OCI-LY7 (cell line): ENCODE results near the gene B2M. TPM values are rescaled to one million over a fixed set of nuclear protein-coding genes. Genes with fewer than 3 reads are reported as not detected.
"Not testable (repeated sequence)": the region's sequence is repeated elsewhere in the genome, so short reads cannot be mapped to it uniquely, and the experiment has no call there.

ENCODE experiments used
- BruUV-seq: library from RNA; stranded (reverse); fragments of 400-500 nt; replicated peaks from 2 replicates; lab custom pipeline; 2021; lab: Mats Ljungman, UMichigan
- CTCF ChIA-PET: fragments of 300-600 bp; sonication (Branson Sonifier 250); formaldehyde crosslinking; loops from one replicate; lab custom pipeline; 2022; ENCODE audit warnings: antibody characterized with exemption; ENCODE audit not compliant: unreplicated experiment; lab: Charles Lee
- POLR2A ChIA-PET: fragments of 300-600 bp; sonication (Branson Sonifier 250); formaldehyde crosslinking; loops from one replicate; lab custom pipeline; 2022; ENCODE audit warnings: antibody characterized with exemption; lab: Charles Lee
- DNase-seq: peaks from one replicate; pipeline ENCODE4 v3.0.0-alpha.2; 2015; ENCODE audit warnings: low spot score
- H2AFZ ChIP-seq: fragments of 200-600 bp; sonication (generic), shearing (Covaris generic); 2 replicates; pipeline ENCODE4 v1.6.1; 2014; ENCODE audit warnings: mild to moderate bottlenecking, antibody characterized with exemption, low read length, moderate library complexity
- H3K27ac ChIP-seq: fragments of 200-600 bp; sonication (generic); 2 replicates; pipeline ENCODE4 v1.5.1; 2014; ENCODE audit warnings: mixed run types, low read depth, mild to moderate bottlenecking, moderate library complexity, low read length, inconsistent platforms; ENCODE audit not compliant: poor library complexity, severe bottlenecking
- H3K36me3 ChIP-seq: fragments of 200-600 bp; sonication (generic); 2 replicates; pipeline ENCODE4 v1.6.1; 2014; ENCODE audit warnings: mild to moderate bottlenecking, antibody characterized with exemption, low read length, moderate library complexity, mixed read lengths; ENCODE audit not compliant: insufficient read depth
- H3K4me1 ChIP-seq: fragments of 200-600 bp; sonication (generic); 2 replicates; pipeline ENCODE4 v1.5.1; 2014; ENCODE audit warnings: mild to moderate bottlenecking, low read length; ENCODE audit not compliant: insufficient read depth, poor library complexity, severe bottlenecking
- H3K4me2 ChIP-seq: fragments of 200-600 bp; sonication (generic); 2 replicates; pipeline ENCODE4 v1.6.1; 2014; ENCODE audit warnings: mild to moderate bottlenecking, low read length
- H3K4me3 ChIP-seq: fragments of 200-600 bp; sonication (generic); 2 replicates; pipeline ENCODE4 v1.5.1; 2014; ENCODE audit warnings: mild to moderate bottlenecking, low read depth, low read length; ENCODE audit not compliant: poor library complexity, severe bottlenecking
- H3K79me2 ChIP-seq: fragments of 200-600 bp; sonication (generic); 2 replicates; pipeline ENCODE4 v1.6.1; 2016; ENCODE audit warnings: low read depth, mild to moderate bottlenecking, low read length, moderate library complexity, mixed read lengths; ENCODE audit not compliant: insufficient read depth
- H3K9me2 ChIP-seq: fragments of 200-600 bp; sonication (generic); 2 replicates; pipeline ENCODE4 v1.6.1; 2016; ENCODE audit warnings: mild to moderate bottlenecking, low read length, mixed read lengths; ENCODE audit not compliant: insufficient read depth
- H3K9me3 ChIP-seq: fragments of 200-600 bp; sonication (generic); 2 replicates; pipeline ENCODE4 v1.6.1; 2014; ENCODE audit warnings: mild to moderate bottlenecking, mixed run types, low read length, mixed read lengths
- H4K20me1 ChIP-seq: fragments of 200-600 bp; sonication (generic); 2 replicates; pipeline ENCODE4 v1.6.1; 2014; ENCODE audit warnings: mild to moderate bottlenecking, antibody characterized with exemption, low read length, moderate library complexity, mixed read lengths; ENCODE audit not compliant: insufficient read depth
- CTCF ChIP-seq: fragments of 200-600 bp; sonication (generic); conservative IDR thresholded peaks from 2 replicates; pipeline ENCODE4 v1.5.1; 2014; ENCODE audit warnings: mild to moderate bottlenecking, antibody characterized with exemption, low read length, moderate library complexity, mixed read lengths
- EZH2phosphoT487 ChIP-seq: fragments of 200-600 bp; sonication (generic); IDR thresholded peaks from 2 replicates; pipeline ENCODE4 v1.6.1; 2018; ENCODE audit warnings: low read depth, borderline replicate concordance, mild to moderate bottlenecking, mixed run types, antibody characterized with exemption, low read length, moderate library complexity, mixed read lengths
- intact Hi-C: fragments of 100-400 bp; cut with micrococcal nuclease; formaldehyde crosslinking; loops from one replicate; pipeline ENCODE4 v1.10.0; 2022; ENCODE audit not compliant: unreplicated experiment
- total RNA-seq, 2 experiments: library from RNA; depleted of rRNA in 1 of 2; stranded (reverse); fragments of >200 nt in 1 of 2; shearing (Covaris generic) in 1 of 2; gene quantifications; 2 replicates each; pipeline ENCODE4 v1.2.3, GENCODE V29; 2014 to 2022

The B2M gene
- total RNA-seq, 2 experiments from 2014 or later = 1,161 to 1,738 TPM

- Histone ChIP-seq H3K4me1 (peaks cover 63% of the 10 kb centered on the region), H3K9me3 (no peaks in the 10 kb centered on the region; the same call in 1 of the 2 replicates), H3K36me3 (peaks cover 8% of the 10 kb centered on the region; the same call in 1 of the 2 replicates), H3K79me2 (peaks cover 13% of the 10 kb centered on the region; the same call in 1 of the 2 replicates), H4K20me1 (no peaks in the 10 kb centered on the region), H3K9me2 (no peaks in the 10 kb centered on the region), H3K4me2 (peak overlapping the region; percentile 91), H2AFZ (no peak overlapping the region), H3K4me3 (no peak overlapping the region), H3K27ac (peak overlapping the region; percentile 90)
- ChIA-PET CTCF (interaction anchor here (1.3 kb wide), 1 partner anchor 11 kb away, joined by 3 read pairs; no protein-coding TSS in a partner anchor), POLR2A (interaction anchor here (0.7 to 7.3 kb wide), 6 partner anchors 9 to 692 kb away, joined by 3 to 116 read pairs (median 5); partner anchors contain the start of genes B2M, PATL2, SPG11 and TRIM69)
- no TSS peak for BruUV-seq
- intact Hi-C loops = loop anchor here (2.0 to 5.0 kb wide), 2 partner anchors 65 to 675 kb away; partner anchors contain the start of gene SPG11
- TF ChIP-seq EZH2phosphoT487 = no peak
- no peak for TF ChIP-seq CTCF
- DNase-seq = no peak
These were observed 16.3 kb downstream of the B2M start for GRCh38 chr15:44727485-44728231.

- POLR2A ChIA-PET = interaction anchor here (0.7 to 7.3 kb wide), 10 partner anchors 8 to 691 kb away, joined by 3 to 116 read pairs (median 6); partner anchors contain the start of genes B2M, PATL2, SPG11 and TRIM69
- Histone ChIP-seq H3K79me2 (peaks cover 13% of the 10 kb centered on the region; the same call in 1 of the 2 replicates), H3K27ac (peak overlapping the region; percentile 90), H3K4me1 (peaks cover 62% of the 10 kb centered on the region), H3K4me3 (peak overlapping the region; percentile 81), H3K4me2 (peak overlapping the region; percentile 91), H2AFZ (peak overlapping the region; percentile 60; the same call in 1 of the 2 replicates)
- intact Hi-C loops = loop anchor here (2.0 to 5.0 kb wide), 2 partner anchors 65 to 674 kb away; partner anchors contain the start of gene SPG11
- not testable (repeated sequence) for H3K9me3 ChIP-seq, H3K36me3 ChIP-seq, DNase-seq, H3K9me2 ChIP-seq, H4K20me1 ChIP-seq, BruUV-seq
- CTCF ChIA-PET = interaction anchor here (1.0 to 1.3 kb wide), 2 partner anchors 9 to 10 kb away, joined by 3 read pairs; no protein-coding TSS in a partner anchor
These were observed 16.9 kb downstream of the B2M start for GRCh38 chr15:44728232-44728575.

GRCh38 chr15:44728576-44729407 lies 17.5 kb downstream of the B2M start:
- peak; percentile 98 for DNase-seq
- peak overlapping the region; percentile 81 for H3K4me3 ChIP-seq
- H3K4me2 ChIP-seq = peak overlapping the region; percentile 91
- H3K4me1 ChIP-seq = peaks cover 56% of the 10 kb centered on the region
- POLR2A ChIA-PET = interaction anchor here (0.7 to 7.3 kb wide), 10 partner anchors 9 to 298 kb away, joined by 3 to 116 read pairs (median 6); partner anchors contain the start of genes B2M, PATL2 and SPG11
- no peaks in the 10 kb centered on the region for H3K9me3 ChIP-seq
- H3K9me2 ChIP-seq = no peaks in the 10 kb centered on the region
- intact Hi-C loops = loop anchor here (1.0 to 5.0 kb wide), 3 partner anchors 18 to 674 kb away; partner anchors contain the start of gene SPG11
- H3K79me2 ChIP-seq = peaks cover 13% of the 10 kb centered on the region; the same call in 1 of the 2 replicates
- TF ChIP-seq CTCF (no peak), EZH2phosphoT487 (no peak)
- peak overlapping the region; percentile 67 for H2AFZ ChIP-seq
- CTCF ChIA-PET = interaction anchor here (0.7 to 1.3 kb wide), 3 partner anchors 8 to 65 kb away, joined by 3 read pairs; partner anchors contain the start of gene SPG11
- H3K27ac ChIP-seq = peak overlapping the region; percentile 90
- no TSS peak for BruUV-seq
- H4K20me1 ChIP-seq = no peaks in the 10 kb centered on the region
- H3K36me3 ChIP-seq = peaks cover 8% of the 10 kb centered on the region
